ENCODE results near the gene MICU1.

Gene MICU1

DNA sequence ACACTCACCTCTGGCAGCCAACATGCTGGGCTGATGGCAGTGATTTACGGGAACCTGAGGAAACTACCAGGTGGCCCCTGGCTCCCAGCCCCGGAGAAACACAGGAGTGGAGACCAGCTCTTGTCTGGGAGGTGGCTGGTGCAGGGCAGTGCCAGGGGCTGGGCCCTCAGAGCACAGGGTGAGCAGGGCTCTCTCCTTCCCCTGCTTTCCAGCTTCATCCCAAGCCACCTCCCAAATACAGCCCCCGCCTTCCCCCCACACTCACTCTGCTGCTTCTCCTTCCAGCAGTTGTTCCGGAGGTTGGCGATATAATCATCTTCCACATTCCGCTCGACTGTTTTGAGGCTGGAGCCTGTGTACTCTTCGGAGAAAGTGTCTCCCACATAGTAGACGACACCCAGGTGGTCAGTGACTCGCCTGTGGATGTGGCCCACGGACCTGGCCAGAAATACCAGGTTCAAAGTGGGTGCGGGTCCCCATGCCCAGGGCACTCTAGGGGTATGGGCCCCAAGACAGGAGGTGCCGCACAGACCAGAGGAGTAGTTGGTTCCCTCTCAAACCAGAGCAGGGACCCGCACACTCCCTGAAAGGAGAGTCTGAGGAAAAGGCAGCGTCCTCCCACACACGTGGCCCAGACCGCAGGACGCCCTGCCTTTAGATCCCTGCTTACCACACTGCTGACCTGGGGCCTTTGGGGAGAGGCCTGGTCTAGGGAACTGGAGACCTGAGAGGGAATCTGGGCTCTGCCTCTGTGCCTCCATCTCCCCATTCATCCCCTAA lies 289.4 kb downstream of the MICU1 start:
- ATAC-seq, result no peak
- TF ChIP-seq ZNF565 (CRISPR knock-in tag; conservative IDR thresholded peaks at IDR 0.05; ENCODE audit: low read depth) (no peak), ZNF70 (CRISPR knock-in tag; IDR thresholded peaks at IDR 0.05) (no peak), ZFP3 (CRISPR knock-in tag; IDR thresholded peaks at IDR 0.05) (no peak), CSDC2 (CRISPR knock-in tag; IDR thresholded peaks at IDR 0.05) (no peak), BACH2 (CRISPR knock-in tag; IDR thresholded peaks at IDR 0.05; ENCODE audit: borderline replicate concordance) (no peak)

DNA sequence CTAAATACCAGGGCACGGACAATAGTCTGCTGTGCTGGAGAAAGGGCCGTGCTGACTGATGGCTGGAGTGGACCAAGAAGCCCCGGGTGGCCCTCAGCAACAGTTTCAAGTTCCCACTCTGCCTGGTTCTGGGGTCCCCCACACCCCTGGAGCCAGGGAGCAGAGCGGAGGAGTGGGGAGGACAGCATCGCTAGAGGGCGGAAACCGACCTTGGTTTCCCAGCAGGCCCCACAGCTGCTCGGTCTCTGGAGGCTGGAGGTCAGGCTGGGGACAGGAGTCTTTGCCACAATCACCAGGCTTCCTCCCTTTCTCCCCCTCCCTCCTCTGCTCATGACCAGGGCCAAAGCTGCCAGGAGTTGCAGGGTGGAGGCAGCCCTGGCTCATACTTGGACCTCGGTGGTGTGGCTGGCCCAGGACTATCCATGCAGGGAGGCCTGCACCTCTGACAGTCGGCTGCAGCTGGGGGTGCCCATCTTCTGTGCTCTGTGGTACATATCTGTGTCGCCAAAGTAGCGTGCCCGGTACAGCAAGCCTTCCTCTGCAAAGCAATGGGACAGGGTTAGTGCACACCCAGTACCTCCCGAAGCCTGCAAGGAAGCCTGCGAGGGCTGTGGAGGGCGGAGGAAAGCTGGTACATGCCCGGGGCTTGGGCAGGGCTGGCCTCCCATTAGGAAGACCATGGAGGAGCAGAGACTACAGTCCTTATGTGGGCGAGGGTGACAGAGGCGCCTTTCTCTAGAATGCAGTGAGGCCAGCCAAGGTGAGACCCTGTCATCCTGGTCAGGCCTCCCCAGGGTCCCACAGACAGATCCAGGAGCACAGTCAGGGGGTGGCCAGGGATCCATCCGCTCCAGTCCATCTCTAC lies 290.3 kb downstream of the MICU1 start:
- TF ChIP-seq ZFP30 (CRISPR knock-in tag; IDR thresholded peaks at IDR 0.05) (no peak), SNAI2 (CRISPR knock-in tag; IDR thresholded peaks at IDR 0.05) (no peak), ZC3H10 (CRISPR knock-in tag; IDR thresholded peaks at IDR 0.05) (no peak), GLIS3 (CRISPR knock-in tag; IDR thresholded peaks at IDR 0.05) (no peak), ZNF565 (CRISPR knock-in tag; conservative IDR thresholded peaks at IDR 0.05; ENCODE audit: low read depth) (no peak), CSDC2 (CRISPR knock-in tag; IDR thresholded peaks at IDR 0.05) (0 out of 2 replicates have a peak, but pooled peaks have one; percentile 4), ZNF8 (CRISPR knock-in tag; IDR thresholded peaks at IDR 0.05) (no peak), BACH2 (CRISPR knock-in tag; IDR thresholded peaks at IDR 0.05; ENCODE audit: borderline replicate concordance) (no peak), TOX (CRISPR knock-in tag; IDR thresholded peaks at IDR 0.05; ENCODE audit: borderline replicate concordance) (no peak), ZFP3 (CRISPR knock-in tag; IDR thresholded peaks at IDR 0.05) (peak; percentile 48; the same call in 1 of the 2 replicates), ARNTL (CRISPR knock-in tag; IDR thresholded peaks at IDR 0.05; ENCODE audit: borderline replicate concordance, low read depth) (no peak), ISL1 (CRISPR knock-in tag; IDR thresholded peaks at IDR 0.05) (no peak), ESRRG (CRISPR knock-in tag; IDR thresholded peaks at IDR 0.05) (no peak), OSR1 (CRISPR knock-in tag; IDR thresholded peaks at IDR 0.05) (no peak), PPARA (CRISPR knock-in tag; IDR thresholded peaks at IDR 0.05; ENCODE audit: borderline replicate concordance) (no peak), ZNF70 (CRISPR knock-in tag; IDR thresholded peaks at IDR 0.05) (peak; percentile 9; the same call in 1 of the 2 replicates), TCF4 (CRISPR knock-in tag; IDR thresholded peaks at IDR 0.05; ENCODE audit: borderline replicate concordance) (no peak), RARB (CRISPR knock-in tag; IDR thresholded peaks at IDR 0.05) (no peak)
- TF ChIP-seq, protein P1, sequence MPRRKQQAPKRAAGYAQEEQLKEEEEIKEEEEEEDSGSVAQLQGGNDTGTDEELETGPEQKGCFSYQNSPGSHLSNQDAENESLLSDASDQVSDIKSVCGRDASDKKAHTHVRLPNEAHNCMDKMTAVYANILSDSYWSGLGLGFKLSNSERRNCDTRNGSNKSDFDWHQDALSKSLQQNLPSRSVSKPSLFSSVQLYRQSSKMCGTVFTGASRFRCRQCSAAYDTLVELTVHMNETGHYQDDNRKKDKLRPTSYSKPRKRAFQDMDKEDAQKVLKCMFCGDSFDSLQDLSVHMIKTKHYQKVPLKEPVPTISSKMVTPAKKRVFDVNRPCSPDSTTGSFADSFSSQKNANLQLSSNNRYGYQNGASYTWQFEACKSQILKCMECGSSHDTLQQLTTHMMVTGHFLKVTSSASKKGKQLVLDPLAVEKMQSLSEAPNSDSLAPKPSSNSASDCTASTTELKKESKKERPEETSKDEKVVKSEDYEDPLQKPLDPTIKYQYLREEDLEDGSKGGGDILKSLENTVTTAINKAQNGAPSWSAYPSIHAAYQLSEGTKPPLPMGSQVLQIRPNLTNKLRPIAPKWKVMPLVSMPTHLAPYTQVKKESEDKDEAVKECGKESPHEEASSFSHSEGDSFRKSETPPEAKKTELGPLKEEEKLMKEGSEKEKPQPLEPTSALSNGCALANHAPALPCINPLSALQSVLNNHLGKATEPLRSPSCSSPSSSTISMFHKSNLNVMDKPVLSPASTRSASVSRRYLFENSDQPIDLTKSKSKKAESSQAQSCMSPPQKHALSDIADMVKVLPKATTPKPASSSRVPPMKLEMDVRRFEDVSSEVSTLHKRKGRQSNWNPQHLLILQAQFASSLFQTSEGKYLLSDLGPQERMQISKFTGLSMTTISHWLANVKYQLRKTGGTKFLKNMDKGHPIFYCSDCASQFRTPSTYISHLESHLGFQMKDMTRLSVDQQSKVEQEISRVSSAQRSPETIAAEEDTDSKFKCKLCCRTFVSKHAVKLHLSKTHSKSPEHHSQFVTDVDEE (CRISPR knock-in tag; IDR thresholded peaks at IDR 0.05), result peak; percentile 19; the same call in 1 of the 2 replicates
- TF ChIP-seq, protein P2, sequence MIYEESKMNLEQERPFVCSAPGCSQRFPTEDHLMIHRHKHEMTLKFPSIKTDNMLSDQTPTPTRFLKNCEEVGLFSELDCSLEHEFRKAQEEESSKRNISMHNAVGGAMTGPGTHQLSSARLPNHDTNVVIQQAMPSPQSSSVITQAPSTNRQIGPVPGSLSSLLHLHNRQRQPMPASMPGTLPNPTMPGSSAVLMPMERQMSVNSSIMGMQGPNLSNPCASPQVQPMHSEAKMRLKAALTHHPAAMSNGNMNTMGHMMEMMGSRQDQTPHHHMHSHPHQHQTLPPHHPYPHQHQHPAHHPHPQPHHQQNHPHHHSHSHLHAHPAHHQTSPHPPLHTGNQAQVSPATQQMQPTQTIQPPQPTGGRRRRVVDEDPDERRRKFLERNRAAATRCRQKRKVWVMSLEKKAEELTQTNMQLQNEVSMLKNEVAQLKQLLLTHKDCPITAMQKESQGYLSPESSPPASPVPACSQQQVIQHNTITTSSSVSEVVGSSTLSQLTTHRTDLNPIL (CRISPR knock-in tag; IDR thresholded peaks at IDR 0.05; ENCODE audit: low read depth), result no peak
- TF ChIP-seq, protein P3, sequence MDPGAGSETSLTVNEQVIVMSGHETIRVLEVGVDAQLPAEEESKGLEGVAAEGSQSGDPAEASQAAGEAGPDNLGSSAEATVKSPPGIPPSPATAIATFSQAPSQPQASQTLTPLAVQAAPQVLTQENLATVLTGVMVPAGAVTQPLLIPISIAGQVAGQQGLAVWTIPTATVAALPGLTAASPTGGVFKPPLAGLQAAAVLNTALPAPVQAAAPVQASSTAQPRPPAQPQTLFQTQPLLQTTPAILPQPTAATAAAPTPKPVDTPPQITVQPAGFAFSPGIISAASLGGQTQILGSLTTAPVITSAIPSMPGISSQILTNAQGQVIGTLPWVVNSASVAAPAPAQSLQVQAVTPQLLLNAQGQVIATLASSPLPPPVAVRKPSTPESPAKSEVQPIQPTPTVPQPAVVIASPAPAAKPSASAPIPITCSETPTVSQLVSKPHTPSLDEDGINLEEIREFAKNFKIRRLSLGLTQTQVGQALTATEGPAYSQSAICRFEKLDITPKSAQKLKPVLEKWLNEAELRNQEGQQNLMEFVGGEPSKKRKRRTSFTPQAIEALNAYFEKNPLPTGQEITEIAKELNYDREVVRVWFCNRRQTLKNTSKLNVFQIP (CRISPR knock-in tag; IDR thresholded peaks at IDR 0.05; ENCODE audit: borderline replicate concordance, low read depth), result no peak
- TF ChIP-seq, protein P4, sequence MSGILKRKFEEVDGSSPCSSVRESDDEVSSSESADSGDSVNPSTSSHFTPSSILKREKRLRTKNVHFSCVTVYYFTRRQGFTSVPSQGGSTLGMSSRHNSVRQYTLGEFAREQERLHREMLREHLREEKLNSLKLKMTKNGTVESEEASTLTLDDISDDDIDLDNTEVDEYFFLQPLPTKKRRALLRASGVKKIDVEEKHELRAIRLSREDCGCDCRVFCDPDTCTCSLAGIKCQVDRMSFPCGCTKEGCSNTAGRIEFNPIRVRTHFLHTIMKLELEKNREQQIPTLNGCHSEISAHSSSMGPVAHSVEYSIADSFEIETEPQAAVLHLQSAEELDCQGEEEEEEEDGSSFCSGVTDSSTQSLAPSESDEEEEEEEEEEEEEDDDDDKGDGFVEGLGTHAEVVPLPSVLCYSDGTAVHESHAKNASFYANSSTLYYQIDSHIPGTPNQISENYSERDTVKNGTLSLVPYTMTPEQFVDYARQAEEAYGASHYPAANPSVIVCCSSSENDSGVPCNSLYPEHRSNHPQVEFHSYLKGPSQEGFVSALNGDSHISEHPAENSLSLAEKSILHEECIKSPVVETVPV (CRISPR knock-in tag; IDR thresholded peaks at IDR 0.05), result no peak
- TF ChIP-seq, protein P5, sequence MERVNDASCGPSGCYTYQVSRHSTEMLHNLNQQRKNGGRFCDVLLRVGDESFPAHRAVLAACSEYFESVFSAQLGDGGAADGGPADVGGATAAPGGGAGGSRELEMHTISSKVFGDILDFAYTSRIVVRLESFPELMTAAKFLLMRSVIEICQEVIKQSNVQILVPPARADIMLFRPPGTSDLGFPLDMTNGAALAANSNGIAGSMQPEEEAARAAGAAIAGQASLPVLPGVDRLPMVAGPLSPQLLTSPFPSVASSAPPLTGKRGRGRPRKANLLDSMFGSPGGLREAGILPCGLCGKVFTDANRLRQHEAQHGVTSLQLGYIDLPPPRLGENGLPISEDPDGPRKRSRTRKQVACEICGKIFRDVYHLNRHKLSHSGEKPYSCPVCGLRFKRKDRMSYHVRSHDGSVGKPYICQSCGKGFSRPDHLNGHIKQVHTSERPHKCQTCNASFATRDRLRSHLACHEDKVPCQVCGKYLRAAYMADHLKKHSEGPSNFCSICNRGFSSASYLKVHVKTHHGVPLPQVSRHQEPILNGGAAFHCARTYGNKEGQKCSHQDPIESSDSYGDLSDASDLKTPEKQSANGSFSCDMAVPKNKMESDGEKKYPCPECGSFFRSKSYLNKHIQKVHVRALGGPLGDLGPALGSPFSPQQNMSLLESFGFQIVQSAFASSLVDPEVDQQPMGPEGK (CRISPR knock-in tag; IDR thresholded peaks at IDR 0.05; ENCODE audit: borderline replicate concordance), result no peak
- ATAC-seq, result no peak
